ENCODE measurements around the gene RAB19.
"Not testable (repeated sequence)": the region's sequence is repeated elsewhere in the genome, so short reads cannot be mapped to it uniquely, and the experiment has no call there.

Gene RAB19

GRCh38 chr7:140402178-140402835, 1.6 kb upstream of the RAB19 start:
- no peak for DNase-seq (ENCODE audit: low read depth)

GRCh38 chr7:140404565-140405065, 757 bp downstream of the RAB19 start:
- DNase-seq (ENCODE audit: low read depth), result no peak

GRCh38 chr7:140415361-140415760, 11.5 kb downstream of the RAB19 start:
- no peak for DNase-seq (ENCODE audit: low read depth)

- DNase-seq (ENCODE audit: low read depth), result not testable (repeated sequence)
Observed at GRCh38 chr7:140415816-140416215, 12.0 kb downstream of the RAB19 start.

DNA sequence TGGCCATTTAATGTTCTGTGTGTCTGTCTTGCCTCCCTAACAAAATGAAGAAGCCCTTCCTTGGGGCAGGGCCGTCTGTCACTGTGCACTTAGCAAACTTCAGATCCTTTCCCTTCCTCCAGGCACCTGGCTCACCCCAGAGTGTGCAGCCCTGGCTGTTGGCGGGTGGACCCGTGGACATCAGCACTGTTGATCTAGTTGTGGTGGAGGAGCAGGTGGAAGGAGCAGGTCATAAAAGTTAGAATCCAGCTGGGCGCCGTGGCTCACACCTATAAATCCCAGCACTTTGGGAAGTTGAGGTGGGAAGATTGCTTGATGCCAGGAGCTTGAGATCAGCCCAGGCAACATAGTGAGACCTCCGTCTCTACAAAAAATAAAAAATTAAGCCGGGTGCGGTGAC, 12.7 kb downstream of the RAB19 start:
- no peak for DNase-seq (ENCODE audit: low read depth)

- no peak for DNase-seq (ENCODE audit: low read depth)
Observed at GRCh38 chr7:140417456-140418155, 13.7 kb downstream of the RAB19 start.

- DNase-seq (ENCODE audit: low read depth), result not testable (repeated sequence)
Observed at GRCh38 chr7:140418156-140418472, 14.3 kb downstream of the RAB19 start.

- no peak for DNase-seq (ENCODE audit: low read depth)
Observed at GRCh38 chr7:140418653-140419052, 14.8 kb downstream of the RAB19 start.

GRCh38 chr7:140421521-140421920, 17.7 kb downstream of the RAB19 start:
- DNase-seq (ENCODE audit: low read depth), result no peak

- DNase-seq (ENCODE audit: low read depth), result no peak
Observed at GRCh38 chr7:140423501-140423900, 19.6 kb downstream of the RAB19 start.

- no peak for DNase-seq (ENCODE audit: low read depth)
Observed at GRCh38 chr7:140425718-140426117, 21.9 kb downstream of the RAB19 start.

DNA sequence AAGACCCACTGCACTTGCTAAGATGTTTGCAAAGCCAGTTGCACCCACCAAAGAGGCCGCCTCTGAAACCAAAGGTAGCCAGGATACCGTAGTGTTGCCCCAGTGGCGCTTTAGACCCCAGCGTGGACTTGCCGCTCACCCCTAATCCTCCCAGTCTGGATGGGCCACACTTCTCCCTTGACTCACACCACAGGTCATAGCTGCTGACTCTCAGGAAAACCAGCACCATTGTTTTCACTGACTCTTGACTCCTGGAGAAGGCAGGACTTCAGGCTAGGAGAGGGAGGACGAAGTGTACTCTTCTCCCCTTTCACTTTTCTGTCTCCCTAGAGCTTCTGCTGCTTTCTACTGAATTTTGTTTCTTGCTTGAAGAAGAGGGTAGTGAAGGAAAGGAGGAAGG, 22.3 kb downstream of the RAB19 start:
- DNase-seq (ENCODE audit: low read depth), result no peak

DNA sequence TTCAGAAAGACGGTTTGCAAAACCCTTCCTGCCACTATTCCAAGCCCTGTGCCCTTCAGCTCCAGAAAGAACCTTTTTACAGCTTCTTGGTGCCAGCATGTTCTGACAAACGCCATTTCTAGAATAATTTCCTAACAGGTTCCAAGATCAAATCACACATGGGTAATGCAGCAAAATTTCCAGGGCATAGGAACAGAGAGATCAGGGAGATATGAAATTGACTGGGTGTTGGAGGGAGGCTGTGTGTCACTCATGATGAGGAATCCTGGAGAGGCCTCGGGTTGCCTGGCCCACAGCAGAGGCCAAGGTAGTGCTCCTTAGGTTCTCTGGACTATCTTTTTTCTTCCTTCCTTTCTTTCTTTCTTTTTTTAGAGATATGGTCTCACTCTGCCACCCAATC, 29.5 kb downstream of the RAB19 start:
- DNase-seq (ENCODE audit: low read depth), result no peak

- no peak for DNase-seq (ENCODE audit: low read depth)
Observed at GRCh38 chr7:140435252-140435895, 31.5 kb downstream of the RAB19 start.

GRCh38 chr7:140439359-140439758, 35.5 kb downstream of the RAB19 start:
- no peak for DNase-seq (ENCODE audit: low read depth)

- DNase-seq (ENCODE audit: low read depth), result no peak
Observed at GRCh38 chr7:140440593-140440992, 36.7 kb downstream of the RAB19 start.

- no peak for DNase-seq (ENCODE audit: low read depth)
Observed at GRCh38 chr7:140441519-140441918, 37.7 kb downstream of the RAB19 start.

DNA sequence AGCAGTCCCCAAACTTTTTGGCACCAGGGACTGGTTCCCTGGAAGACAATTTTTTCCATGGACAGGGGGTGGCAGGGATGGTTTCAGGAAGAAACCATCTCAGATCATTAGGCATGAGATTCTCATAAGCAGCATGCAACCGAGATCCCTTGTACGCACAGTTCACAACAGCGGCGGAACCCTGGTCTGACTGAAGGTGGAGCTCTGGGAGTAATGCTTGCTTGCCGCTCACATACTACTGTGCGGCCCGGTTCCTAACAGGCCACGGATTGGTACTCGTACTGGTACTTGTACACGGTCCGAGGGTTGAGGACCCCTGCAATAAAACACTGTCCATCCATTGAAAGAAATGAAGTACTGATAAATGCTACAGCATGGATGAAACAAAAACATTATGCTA, 42.6 kb downstream of the RAB19 start:
- no peak for DNase-seq (ENCODE audit: low read depth)

DNA sequence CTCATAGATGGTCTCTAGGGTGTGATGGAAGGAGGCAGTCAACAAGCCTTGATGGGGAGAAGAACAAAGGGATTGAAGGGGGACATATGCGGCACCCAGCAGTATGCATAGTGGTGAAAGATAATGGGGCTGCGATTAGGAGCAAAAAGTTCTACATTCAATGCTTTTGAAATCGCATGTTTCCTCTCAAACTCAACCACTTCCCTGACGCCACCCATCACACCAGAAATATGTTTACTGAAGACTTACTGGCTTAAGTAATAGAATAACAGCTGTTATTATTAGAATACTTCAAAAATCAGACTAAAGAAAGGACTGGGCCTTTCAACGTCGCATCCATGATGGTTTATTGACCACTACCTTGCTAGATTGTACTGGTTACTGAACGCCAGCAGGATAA, 44.0 kb downstream of the RAB19 start:
- DNase-seq (ENCODE audit: low read depth), result no peak

GRCh38 chr7:140448781-140449480, 45.1 kb downstream of the RAB19 start:
- DNase-seq (ENCODE audit: low read depth), result no peak

DNA sequence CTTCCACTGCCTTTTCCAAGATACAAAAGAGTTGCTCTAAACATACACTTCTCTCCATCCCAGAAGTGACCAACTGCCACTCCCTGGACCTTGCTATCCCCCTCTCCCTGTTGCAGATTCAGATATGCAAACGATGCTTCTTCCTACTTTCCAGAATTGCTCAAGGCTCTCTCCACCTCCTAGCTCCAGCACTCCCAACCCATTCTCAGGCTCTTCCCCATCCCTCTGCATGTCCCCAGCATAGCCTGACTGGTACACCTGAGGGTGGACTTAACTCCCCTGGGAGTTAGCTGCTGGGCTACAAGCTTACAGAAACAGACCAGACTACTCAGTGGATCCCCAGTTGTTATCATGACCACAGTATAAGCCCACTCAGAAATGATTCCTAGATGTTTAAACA, 47.9 kb downstream of the RAB19 start:
- no peak for DNase-seq (ENCODE audit: low read depth)

DNA sequence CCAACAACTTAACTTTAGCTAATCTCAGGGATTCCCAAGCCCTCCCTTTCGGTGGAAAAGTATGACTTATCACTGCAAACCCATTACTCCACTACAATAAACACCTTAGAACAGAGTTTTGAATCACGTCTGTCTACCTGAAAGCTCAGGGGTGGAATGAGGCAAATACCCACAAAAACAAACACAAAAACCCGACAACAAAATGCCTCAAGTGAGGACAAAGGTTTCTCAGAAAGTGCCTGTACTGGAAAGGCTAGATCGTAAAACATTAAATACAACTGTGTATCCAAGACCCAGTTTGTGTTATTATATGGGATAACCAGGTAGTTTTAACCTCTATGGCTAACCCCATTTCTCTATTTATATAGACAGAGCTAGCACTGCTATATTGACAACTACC, 49.4 kb downstream of the RAB19 start:
- DNase-seq (ENCODE audit: low read depth), result no peak

Measured in GM04504 (cell line).